ENCODE measurements around the gene ADAMTS5. TPM values are rescaled to one million over a fixed set of nuclear protein-coding genes. Genes with fewer than 3 reads are reported as not detected.

Gene ADAMTS5
- total and polyA plus RNA-seq, 2 of the 13 experiments (the other 11 are each of a cell fraction or from before 2014, with no cell fraction given), result not detected

DNA sequence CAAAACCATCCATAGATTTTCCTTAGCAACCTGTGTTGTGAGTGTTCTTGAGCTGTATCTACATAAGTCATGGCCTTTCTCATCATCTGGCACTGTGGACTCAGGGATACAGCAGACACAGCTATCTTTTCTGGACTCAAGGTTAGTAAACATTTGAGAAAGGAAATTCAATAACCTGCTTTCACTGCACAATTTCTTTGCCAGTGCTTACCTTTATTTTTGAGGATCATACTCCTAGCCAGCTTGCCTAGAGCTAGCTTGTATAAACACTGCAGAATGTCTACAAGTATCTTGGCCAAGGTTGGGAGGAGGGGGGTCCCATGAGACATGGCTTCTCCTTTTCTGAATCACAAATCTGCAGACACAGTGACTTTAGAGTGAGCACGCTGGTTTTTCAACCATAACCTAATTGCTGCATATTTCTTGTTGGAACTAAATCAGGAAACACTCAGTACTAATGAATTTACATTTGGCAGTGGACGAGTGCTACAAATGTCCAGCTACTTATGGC is 27.2 kb downstream of the ADAMTS5 start:
- TF ChIP-seq, protein P1, sequence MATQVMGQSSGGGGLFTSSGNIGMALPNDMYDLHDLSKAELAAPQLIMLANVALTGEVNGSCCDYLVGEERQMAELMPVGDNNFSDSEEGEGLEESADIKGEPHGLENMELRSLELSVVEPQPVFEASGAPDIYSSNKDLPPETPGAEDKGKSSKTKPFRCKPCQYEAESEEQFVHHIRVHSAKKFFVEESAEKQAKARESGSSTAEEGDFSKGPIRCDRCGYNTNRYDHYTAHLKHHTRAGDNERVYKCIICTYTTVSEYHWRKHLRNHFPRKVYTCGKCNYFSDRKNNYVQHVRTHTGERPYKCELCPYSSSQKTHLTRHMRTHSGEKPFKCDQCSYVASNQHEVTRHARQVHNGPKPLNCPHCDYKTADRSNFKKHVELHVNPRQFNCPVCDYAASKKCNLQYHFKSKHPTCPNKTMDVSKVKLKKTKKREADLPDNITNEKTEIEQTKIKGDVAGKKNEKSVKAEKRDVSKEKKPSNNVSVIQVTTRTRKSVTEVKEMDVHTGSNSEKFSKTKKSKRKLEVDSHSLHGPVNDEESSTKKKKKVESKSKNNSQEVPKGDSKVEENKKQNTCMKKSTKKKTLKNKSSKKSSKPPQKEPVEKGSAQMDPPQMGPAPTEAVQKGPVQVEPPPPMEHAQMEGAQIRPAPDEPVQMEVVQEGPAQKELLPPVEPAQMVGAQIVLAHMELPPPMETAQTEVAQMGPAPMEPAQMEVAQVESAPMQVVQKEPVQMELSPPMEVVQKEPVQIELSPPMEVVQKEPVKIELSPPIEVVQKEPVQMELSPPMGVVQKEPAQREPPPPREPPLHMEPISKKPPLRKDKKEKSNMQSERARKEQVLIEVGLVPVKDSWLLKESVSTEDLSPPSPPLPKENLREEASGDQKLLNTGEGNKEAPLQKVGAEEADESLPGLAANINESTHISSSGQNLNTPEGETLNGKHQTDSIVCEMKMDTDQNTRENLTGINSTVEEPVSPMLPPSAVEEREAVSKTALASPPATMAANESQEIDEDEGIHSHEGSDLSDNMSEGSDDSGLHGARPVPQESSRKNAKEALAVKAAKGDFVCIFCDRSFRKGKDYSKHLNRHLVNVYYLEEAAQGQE (IDR thresholded peaks at IDR 0.05; ENCODE audit: borderline replicate concordance in 1 of 2, low read depth in 1 of 2, low read length in 2 of 2), result no peak
- TF ChIP-seq ZHX2 (IDR thresholded peaks at IDR 0.05; ENCODE audit: low read depth), result no peak
- TF ChIP-seq ZHX2 (CRISPR knock-in tag; IDR thresholded peaks at IDR 0.05; ENCODE audit: borderline replicate concordance), result no peak
- TF ChIP-seq HOXA3 (CRISPR knock-in tag; IDR thresholded peaks at IDR 0.05), result no peak

More for the DNA sequence above, 27.2 kb downstream of the ADAMTS5 start:
- no peak for DNase-seq (ENCODE audit: low spot score)
- Histone ChIP-seq H3K27ac (ENCODE audit: extremely low read length, insufficient read depth, low read length) (no peak overlapping the region), H3K9me3 (ENCODE audit: low read length) (peaks cover 87% of the 10 kb centered on the region), H3K9ac (ENCODE audit: insufficient read depth, low read depth, low read length) (no peak overlapping the region), H3K4me1 (ENCODE audit: insufficient read depth, low read length) (no peaks in the 10 kb centered on the region), H2AFZ (ENCODE audit: low read length) (no peak overlapping the region), H3K27me3 (ENCODE audit: control insufficient read depth in 1 of 2, insufficient read depth in 2 of 2, low read length in 2 of 2) (no peaks in the 10 kb centered on the region), H4K20me1 (ENCODE audit: insufficient read depth, low read length) (no peaks in the 10 kb centered on the region), H3K4me2 (ENCODE audit: low read depth, low read length) (no peak overlapping the region), H3K36me3 (replicated peaks in 1 of 2; ENCODE audit: control insufficient read depth in 1 of 2, insufficient read depth in 2 of 2, low read length in 2 of 2) (no peaks in the 10 kb centered on the region), H3K79me2 (ENCODE audit: insufficient read depth, low read length) (no peaks in the 10 kb centered on the region), H3K4me3 (replicated peaks in 1 of 3; ENCODE audit: insufficient read depth in 1 of 3, low read depth in 2 of 3, low read length in 3 of 3) (no peak overlapping the region)
- WGBS (ENCODE audit: low lambda C conversion rate), result 4% methylated on average over 2 of the region's 2 CpGs
- intact Hi-C loops (cut with micrococcal nuclease; ENCODE audit: unreplicated experiment) (no loop called here), in situ Hi-C loops (cut with HindIII; ENCODE audit: extremely low pct_ligation_motif_present, low pct_unique_long_range_greater_than_20kb) (no loop called here)
- POLR2A ChIA-PET, result no interaction called here
- BruUV-seq (replicated peaks), result no TSS peak
- FAIRE-seq, result no peak
- CTCF ChIA-PET (ENCODE audit: low intra/inter-chr PET ratio, low total read pairs), result no interaction called here
- ATAC-seq, result no peak

All from HepG2 (cell line).